Heart left ventricle (tissue), 16 donors: ENCODE results near the gene MSI2. TPM values are rescaled to one million over a fixed set of nuclear protein-coding genes. Genes with fewer than 3 reads are reported as not detected.

Experiments used
- ATAC-seq, 4 donors: fragments of 200-7000 bp; cut with Tn5 transposase; one replicate each; pipeline ENCODE4 v1.9.1; 2020 to 2022; ENCODE audit warnings: moderate library complexity in 4 of 4, mild to moderate bottlenecking in 3 of 4, moderate number of reproducible peaks in 1 of 4
- DNase-seq, 5 donors: peaks; one replicate each; pipeline ENCODE4 v3.0.0-alpha.2; 2020
- H3K27ac ChIP-seq, 12 donors: fragments of 200-600 bp; sonication (generic) in 4 of 12; one replicate each; pipeline versions ENCODE4 v1.5.0 to v1.8.0; 2016 to 2022; ENCODE audit warnings: mild to moderate bottlenecking in 2 of 12
- H3K27me3 ChIP-seq, 9 donors: fragments of 200-600 bp; sonication (generic) in 2 of 9; one replicate each; pipeline versions ENCODE4 v1.5.1 to v1.8.0; 2016 to 2022; ENCODE audit warnings: mild to moderate bottlenecking in 3 of 9
- H3K36me3 ChIP-seq, 9 donors: fragments of 200-600 bp; sonication (generic) in 2 of 9; one replicate each; pipeline versions ENCODE4 v1.5.0 to v1.8.0; 2018 to 2022; ENCODE audit warnings: mild to moderate bottlenecking in 2 of 9
- H3K4me1 ChIP-seq, 12 donors: fragments of 200-600 bp; sonication (generic) in 4 of 12; one replicate each; pipeline versions ENCODE4 v1.5.0 to v1.8.0; 2016 to 2022; ENCODE audit warnings: mild to moderate bottlenecking in 3 of 12
- H3K4me3 ChIP-seq, 12 donors: fragments of 200-600 bp; sonication (generic) in 4 of 12; one replicate each; pipeline versions ENCODE4 v1.5.0 to v1.8.0; 2017 to 2022; ENCODE audit warnings: mild to moderate bottlenecking in 9 of 12, moderate library complexity in 4 of 12
- H3K9me3 ChIP-seq, 12 donors: fragments of 200-600 bp; sonication (generic) in 4 of 12; one replicate each; pipeline versions ENCODE4 v1.5.0 to v1.8.0; 2016 to 2022; ENCODE audit warnings: mild to moderate bottlenecking in 1 of 12
- POLR2A ChIP-seq, 2 donors: fragments of 450-650 bp; IDR thresholded peaks; one replicate each; pipeline ENCODE4 v1.6.1; 2017; ENCODE audit warnings: antibody characterized with exemption in 2 of 2, mild to moderate bottlenecking in 2 of 2, moderate library complexity in 2 of 2
- WGBS, 4 donors: extraction: QIAGEN DNeasy Blood & Tissue Kit in 2 of 4; methylation state at CpG; one replicate each; pipeline versions ENCODE4 v1.1.5 to v1.1.7; 2013 to 2018; 5-methylcytosine and 5-hydroxymethylcytosine counted together
- intact Hi-C, 10 donors: fragments of 100-400 bp; cut with DNase I; formaldehyde crosslinking; loops; one replicate each; pipeline versions ENCODE4 v1.11.1 to v1.14.2; 2022
- polyA plus RNA-seq, 2 donors: library from polyadenylated mRNA; stranded (reverse); fragments of 200-250 nt; gene quantifications; one replicate each; pipeline ENCODE4 v1.2.3, GENCODE V29; 2013
- total RNA-seq, 9 donors: library from RNA; depleted of rRNA in 2 of 9; stranded (reverse); fragments of >200 nt in 2 of 9; fragmentation: NEBNext Ultra II Directional in 3 of 9; extraction: Animal tissue kit (Norgen Biotek cat#: 25700) in 3 of 9; gene quantifications; one replicate each; pipeline versions ENCODE4 v1.1.0 to v1.2.4, GENCODE V29; 2016 to 2023
- TF ChIP-seq, protein P1 (sequence below), 12 donors: fragments of 200-600 bp; sonication (generic) in 4 of 12; IDR thresholded peaks; one replicate each; pipeline versions ENCODE4 v1.5.0 to v1.8.0; 2018 to 2022; ENCODE audit warnings: antibody characterized with exemption in 12 of 12, mild to moderate bottlenecking in 5 of 12
- donor health status: ischemic (EF 13 %, LVEDD 7.1; RV severe dilation, severe dysfunction).
- donor health status: healthy with polysubstance abuse.
- donor health status: DM: no; HTN: yes; CAD: no.
- donor health status: DM: no; HTN: no; CAD: no.
- donor health status: ischemic (EF 25% LVEDD 6.9; RV normal size, moderate dysfunction).
- donor health status: ischemic (EF 25% LVEDD 5.7; RV mildly dilated, moderate dysfunction).
- donor health status: healthy.
- donor health status: DM: yes; HTN: yes; CAD: no.
- donor health status: ischemic (EF 35%, LVEDD 5.7; RV mildly dilated, moderate dysfunction).
- donor health status: nonischemic (EF 11% LVEDD 7.7; RV severe dilation, severe dysfunction).
- donor health status: DM: yes; HTN: yes; CAD: no.
- donor health status: PGD.
- donor health status: ischemic (EF 29% LVEDD 5.4; RV normal size, mild dysfunction).
- donor health status: nonischemic (EF 23%, LVEDD 6.1; RV moderate dilation, normal function).

MSI2 gene
- total and polyA plus RNA-seq, 11 donors = 35.9 to 120 (median 104) TPM

DNA sequence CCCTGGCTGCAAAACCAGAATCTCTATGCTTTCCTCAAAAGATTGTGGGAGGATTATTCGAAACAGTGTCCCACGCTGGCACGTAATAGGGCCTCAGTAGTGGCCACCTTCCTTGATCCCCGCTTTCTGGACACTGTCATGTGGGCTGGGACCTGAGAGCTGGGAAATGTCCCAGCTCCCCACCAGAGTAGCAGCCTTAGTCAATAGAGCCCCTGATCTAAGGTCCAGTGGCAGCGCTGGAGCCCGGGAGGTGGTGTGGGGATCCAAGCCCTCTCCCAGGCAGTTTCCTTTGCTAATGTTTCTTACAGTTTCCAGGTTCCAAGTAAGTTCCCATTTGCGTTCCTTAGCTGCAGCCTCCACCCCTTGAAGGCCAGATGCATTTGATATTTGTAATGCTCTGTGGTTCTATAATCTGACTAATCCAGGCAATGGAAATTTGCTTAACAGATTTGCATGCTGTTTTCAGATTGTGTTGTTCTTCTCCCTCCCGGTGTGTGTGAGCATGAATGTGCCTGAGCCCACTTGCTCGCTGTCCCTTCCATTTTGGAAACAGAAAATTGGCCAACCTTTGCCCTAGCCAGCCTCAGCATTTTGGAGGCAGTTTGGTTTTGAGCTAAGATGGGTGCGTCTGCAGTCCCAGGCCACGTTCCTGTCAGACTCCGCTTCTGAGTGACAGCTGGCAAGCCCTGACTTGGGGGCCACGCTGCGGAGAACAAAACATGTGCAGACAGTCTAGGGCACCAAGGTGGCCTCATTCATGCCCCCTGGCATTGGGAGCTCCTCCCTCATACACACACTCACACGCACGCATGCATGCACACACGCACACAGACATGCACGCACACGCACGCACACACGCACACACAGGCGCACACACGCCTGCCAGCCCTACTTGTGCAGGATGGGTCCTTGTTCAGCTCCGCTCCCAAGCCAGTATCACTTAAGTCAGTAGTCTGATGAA, 419.4 kb downstream of the MSI2 start:
- H3K4me1 ChIP-seq = peaks cover 0 to 12% (median 7%) of the 10 kb centered on the region in 12 donors
- H3K27me3 ChIP-seq = no peaks in the 10 kb centered on the region
- ATAC-seq = no peak
- intact Hi-C loops = loop anchor here in 3 of 10 donors (10.0 kb wide), 3 partner anchors 159 to 551 kb away; no protein-coding TSS in a partner anchor
- no peak overlapping the region for H3K27ac ChIP-seq
- no peak overlapping the region for H3K4me3 ChIP-seq
- H3K9me3 ChIP-seq = no peaks in the 10 kb centered on the region
- H3K36me3 ChIP-seq = peaks cover 0 to 16% (median 6%) of the 10 kb centered on the region in 9 donors
- TF ChIP-seq POLR2A (IDR thresholded peaks at IDR 0.05) = no peak
- TF ChIP-seq, protein P1, sequence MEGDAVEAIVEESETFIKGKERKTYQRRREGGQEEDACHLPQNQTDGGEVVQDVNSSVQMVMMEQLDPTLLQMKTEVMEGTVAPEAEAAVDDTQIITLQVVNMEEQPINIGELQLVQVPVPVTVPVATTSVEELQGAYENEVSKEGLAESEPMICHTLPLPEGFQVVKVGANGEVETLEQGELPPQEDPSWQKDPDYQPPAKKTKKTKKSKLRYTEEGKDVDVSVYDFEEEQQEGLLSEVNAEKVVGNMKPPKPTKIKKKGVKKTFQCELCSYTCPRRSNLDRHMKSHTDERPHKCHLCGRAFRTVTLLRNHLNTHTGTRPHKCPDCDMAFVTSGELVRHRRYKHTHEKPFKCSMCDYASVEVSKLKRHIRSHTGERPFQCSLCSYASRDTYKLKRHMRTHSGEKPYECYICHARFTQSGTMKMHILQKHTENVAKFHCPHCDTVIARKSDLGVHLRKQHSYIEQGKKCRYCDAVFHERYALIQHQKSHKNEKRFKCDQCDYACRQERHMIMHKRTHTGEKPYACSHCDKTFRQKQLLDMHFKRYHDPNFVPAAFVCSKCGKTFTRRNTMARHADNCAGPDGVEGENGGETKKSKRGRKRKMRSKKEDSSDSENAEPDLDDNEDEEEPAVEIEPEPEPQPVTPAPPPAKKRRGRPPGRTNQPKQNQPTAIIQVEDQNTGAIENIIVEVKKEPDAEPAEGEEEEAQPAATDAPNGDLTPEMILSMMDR (IDR thresholded peaks at IDR 0.05) = no peak
- DNase-seq = no peak
- 94 to 99% (median 96%) methylated on average over 21 to 24 of the region's 24 CpGs for WGBS, 4 donors

DNA sequence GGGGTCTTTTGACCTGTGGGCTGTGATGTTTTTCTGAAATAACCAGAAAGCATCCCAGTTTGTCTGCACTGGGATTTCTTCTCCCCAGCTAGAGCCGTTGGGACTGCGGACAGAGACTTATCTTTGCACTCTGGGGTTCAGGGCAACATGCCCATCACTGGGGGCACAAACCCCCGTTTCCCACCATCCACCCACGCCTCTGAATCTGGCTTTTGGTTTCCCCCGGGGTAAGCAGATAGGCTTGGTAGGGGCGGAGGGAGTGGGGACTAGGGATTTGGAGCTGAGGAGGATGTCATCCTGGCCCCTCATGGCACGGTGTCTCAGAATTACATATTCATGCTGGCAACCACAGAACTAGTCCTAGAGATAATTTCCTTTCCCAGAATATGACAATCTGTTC, 420.2 kb downstream of the MSI2 start:
- H3K4me1 ChIP-seq = peaks cover 0 to 10% (median 6%) of the 10 kb centered on the region in 12 donors
- peaks cover 0 to 16% (median 6%) of the 10 kb centered on the region in 9 donors for H3K36me3 ChIP-seq
- no peak for ATAC-seq
- intact Hi-C loops = loop anchor here in 3 of 10 donors (10.0 kb wide), 3 partner anchors 158 to 552 kb away; no protein-coding TSS in a partner anchor
- WGBS, 4 donors = 77 to 91% (median 86%) methylated on average over 7 of the region's 7 CpGs
- peak in 1 of 5 donors; percentile 7 for DNase-seq
- no peak overlapping the region for H3K4me3 ChIP-seq
- no peaks in the 10 kb centered on the region for H3K27me3 ChIP-seq
- H3K27ac ChIP-seq = no peak overlapping the region
- no peaks in the 10 kb centered on the region for H3K9me3 ChIP-seq
- TF ChIP-seq, protein P1 (IDR thresholded peaks at IDR 0.05) = no peak
- no peak for TF ChIP-seq POLR2A (IDR thresholded peaks at IDR 0.05)

- H3K36me3 ChIP-seq = peaks cover 0 to 16% (median 6%) of the 10 kb centered on the region in 9 donors
- TF ChIP-seq, protein P1 (IDR thresholded peaks at IDR 0.05) = no peak
- no peak for TF ChIP-seq POLR2A (IDR thresholded peaks at IDR 0.05)
- no peaks in the 10 kb centered on the region for H3K9me3 ChIP-seq
- H3K27ac ChIP-seq = no peak overlapping the region
- H3K4me3 ChIP-seq = no peak overlapping the region
- 80 to 90% (median 85%) methylated on average over 5 of the region's 5 CpGs for WGBS, 4 donors
- DNase-seq (peak in 1 of 5 donors; percentile 2), ATAC-seq (no peak)
- H3K4me1 ChIP-seq = peaks cover 0 to 2% (median 0%) of the 10 kb centered on the region in 12 donors
- H3K27me3 ChIP-seq = no peaks in the 10 kb centered on the region
- intact Hi-C loops = loop anchor here in 3 of 10 donors (10.0 kb wide), 3 partner anchors 158 to 552 kb away; no protein-coding TSS in a partner anchor
These were observed 421.0 kb downstream of the MSI2 start for GRCh38 chr17:57677301-57677700.

GRCh38 chr17:57677858-57678257, 421.5 kb downstream of the MSI2 start:
- TF ChIP-seq, protein P1 (IDR thresholded peaks at IDR 0.05) = no peak
- TF ChIP-seq POLR2A (IDR thresholded peaks at IDR 0.05) = no peak
- peak in 1 of 5 donors; percentile 2 for DNase-seq

More at GRCh38 chr17:57677858-57678257, 421.5 kb downstream of the MSI2 start:
- 95 to 99% (median 97%) methylated on average over 6 of the region's 6 CpGs for WGBS, 4 donors
- no peak overlapping the region for H3K27ac ChIP-seq
- H3K4me3 ChIP-seq = no peak overlapping the region
- no peaks in the 10 kb centered on the region for H3K9me3 ChIP-seq
- H3K27me3 ChIP-seq = no peaks in the 10 kb centered on the region
- no peak for ATAC-seq
- peaks cover 0 to 16% (median 6%) of the 10 kb centered on the region in 9 donors for H3K36me3 ChIP-seq
- intact Hi-C loops = loop anchor here in 3 of 10 donors (10.0 kb wide), 3 partner anchors 157 to 553 kb away; no protein-coding TSS in a partner anchor
- H3K4me1 ChIP-seq = no peaks in the 10 kb centered on the region
